Stimulated activated CD8-positive, alpha-beta memory T cell treated with anti-CD3 and anti-CD28 coated beads, Interleukin-15, amount 100 ng/mL, for 24 hours (primary cell): ENCODE measurements around the gene MIPOL1.
"Not testable (repeated sequence)": the region's sequence is repeated elsewhere in the genome, so short reads cannot be mapped to it uniquely, and the experiment has no call there.

Experiments used
- DNase-seq: peaks from one replicate; pipeline ENCODE4 v3.0.0-alpha.2; 2020; ENCODE audit warnings: low read depth

MIPOL1 gene, protein sequence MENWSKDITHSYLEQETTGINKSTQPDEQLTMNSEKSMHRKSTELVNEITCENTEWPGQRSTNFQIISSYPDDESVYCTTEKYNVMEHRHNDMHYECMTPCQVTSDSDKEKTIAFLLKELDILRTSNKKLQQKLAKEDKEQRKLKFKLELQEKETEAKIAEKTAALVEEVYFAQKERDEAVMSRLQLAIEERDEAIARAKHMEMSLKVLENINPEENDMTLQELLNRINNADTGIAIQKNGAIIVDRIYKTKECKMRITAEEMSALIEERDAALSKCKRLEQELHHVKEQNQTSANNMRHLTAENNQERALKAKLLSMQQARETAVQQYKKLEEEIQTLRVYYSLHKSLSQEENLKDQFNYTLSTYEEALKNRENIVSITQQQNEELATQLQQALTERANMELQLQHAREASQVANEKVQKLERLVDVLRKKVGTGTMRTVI

DNA sequence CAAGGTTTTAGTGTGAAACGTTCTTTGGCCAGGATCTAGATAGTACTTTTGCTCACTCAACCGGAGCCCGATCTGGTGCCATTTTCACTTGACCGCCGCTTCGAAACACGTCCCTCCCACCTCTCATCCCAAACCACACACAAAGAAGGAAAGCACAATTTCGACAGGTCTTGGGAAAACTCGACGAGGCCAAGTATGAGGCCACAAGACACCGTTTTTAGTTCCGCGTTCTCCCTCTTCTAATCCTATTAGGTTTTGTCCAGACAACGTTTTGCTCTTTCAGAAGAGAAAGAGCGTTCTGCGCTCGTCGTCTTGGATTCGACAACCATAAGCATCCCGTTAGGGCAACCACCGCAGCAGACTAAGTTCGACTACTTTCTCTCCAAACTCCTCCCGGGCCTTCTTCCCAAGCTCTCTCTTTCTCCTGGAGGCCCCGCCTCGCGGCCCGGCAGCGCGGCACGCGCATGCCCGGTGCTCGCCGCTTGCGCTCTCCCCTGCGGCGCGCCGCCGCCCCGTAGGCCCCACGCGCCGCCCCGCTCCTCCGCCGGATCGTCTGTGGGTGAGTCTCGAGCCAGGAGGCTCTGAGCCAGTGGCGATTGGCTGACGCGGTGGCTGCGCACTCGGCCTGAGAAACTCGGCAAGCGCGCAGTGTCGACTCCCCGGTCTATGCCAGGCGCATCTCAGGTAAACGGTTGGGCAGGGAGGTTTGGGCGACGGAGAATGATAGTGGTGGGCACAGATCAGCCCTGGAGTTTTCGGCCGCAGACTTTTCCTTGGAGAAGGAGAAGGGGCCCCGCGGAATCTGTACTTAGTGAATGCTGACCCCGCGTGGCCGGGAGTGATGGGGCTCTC is at the start of gene MIPOL1:
TSS of gene MIPOL1 (plus strand) at position 517 of the 852 bp plus-strand sequence. CDS start 49,952 bp downstream, outside the sequence.
- DNase-seq, result peak; percentile 1

DNA sequence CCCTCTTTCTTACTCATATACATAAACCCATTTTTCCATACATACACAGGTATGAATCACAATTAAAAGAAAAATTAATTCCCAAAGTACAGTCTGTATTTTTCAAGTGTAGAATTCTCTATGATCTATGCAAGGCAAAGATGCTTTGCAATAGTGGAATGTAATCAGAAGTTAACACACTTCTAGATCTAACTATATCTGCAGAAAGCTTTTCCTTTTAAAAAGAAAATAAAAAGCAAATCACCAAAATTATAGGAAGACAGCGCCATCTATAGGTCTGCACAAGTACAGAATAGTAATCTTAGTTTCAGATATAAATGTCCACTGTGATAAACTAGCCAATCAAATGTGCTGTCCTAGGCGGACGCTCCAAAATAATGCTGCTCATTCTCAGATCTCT is 47.3 kb upstream of the MIPOL1 start:
- no peak for DNase-seq

DNA sequence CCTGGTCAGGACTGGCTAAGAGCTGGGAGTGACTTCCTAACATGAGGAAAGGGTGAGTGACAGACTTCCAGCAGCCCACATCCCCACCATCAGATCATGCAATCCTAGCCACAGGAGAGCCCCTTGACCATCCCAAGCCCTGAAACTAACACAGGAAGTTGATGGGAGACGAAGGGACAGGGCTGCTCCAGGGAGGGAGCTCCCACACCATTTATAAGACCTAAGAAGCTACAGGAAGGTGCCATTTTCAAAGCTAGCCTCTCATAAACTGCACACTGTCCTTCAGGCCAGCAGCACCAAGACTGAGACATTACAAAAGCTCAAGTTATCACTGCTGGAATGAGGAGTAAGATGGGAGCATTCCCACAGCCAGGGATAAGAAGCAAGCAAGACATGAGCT is 44.7 kb upstream of the MIPOL1 start:
- DNase-seq, result no peak

DNA sequence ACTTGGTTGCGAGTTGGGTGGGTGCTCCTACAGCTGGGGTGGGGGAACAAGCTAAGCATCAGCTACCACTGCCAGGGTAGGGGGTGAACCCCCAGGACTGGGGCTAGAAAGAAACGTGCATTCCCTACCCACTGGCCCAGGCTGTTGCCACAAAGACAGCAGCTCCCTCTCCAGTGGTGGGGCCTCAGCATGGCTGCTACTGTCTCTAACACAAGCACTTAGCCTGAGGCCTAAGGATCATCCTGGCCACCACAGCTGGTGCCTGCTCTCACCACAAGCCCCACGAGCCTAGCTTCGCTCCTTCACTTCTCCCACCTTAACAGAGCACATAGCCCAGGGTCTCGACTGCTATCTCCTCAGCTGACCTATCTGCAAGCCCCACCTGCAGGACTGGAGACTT is 44.3 kb upstream of the MIPOL1 start:
- no peak for DNase-seq

DNA sequence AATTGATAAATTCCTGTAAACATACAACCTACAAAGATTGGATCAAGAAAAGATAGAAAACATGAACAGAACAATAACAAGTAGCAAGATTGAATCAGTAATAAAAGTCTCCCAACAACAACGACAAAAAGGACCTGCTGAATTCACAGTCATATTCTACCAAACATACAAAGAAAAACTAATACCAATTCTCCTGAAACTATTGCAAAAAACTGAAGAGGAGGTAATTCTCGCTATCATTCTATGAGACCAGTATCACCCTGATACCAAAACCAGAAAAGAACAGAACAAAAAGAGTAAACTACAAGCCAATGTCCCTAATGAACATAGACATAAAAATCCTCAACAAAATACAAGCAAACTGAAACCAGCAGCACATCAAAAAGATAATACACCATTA is 39.8 kb upstream of the MIPOL1 start:
- no peak for DNase-seq

DNA sequence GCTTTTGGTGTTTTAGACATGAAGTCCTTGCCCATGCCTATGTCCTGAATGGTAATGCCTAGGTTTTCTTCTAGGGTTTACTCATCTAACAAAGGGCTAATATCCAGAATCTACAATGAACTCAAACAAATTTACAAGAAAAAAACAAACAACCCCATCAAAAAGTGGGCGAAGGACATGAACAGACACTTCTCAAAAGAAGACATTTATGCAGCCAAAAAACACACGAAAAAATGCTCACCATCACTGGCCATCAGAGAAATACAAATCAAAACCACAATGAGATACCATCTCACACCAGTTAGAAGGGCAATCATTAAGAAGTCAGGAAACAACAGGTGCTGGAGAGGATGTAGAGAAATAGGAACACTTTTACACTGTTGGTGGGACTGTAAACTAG is 35.4 kb upstream of the MIPOL1 start:
- DNase-seq, result not testable (repeated sequence)

DNA sequence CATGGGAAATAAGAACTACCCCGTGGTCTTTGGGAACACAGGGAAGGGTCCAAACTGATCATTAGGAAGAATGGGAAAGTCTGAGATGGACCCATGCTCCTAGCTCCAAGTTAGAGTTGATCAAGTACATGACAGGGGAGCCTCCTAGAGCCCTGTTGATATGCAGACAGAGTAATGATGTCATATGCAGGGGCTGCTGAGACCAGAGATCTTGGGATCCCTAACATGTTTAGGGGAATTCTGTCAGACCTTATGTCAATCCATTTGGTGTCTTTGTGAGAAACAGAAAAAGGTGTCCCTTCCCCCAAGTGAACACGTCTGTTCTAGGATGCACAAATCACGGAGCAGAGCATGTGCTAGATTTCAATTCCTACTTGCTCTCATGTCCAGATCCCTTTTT is 31.9 kb upstream of the MIPOL1 start:
- DNase-seq, result no peak

DNA sequence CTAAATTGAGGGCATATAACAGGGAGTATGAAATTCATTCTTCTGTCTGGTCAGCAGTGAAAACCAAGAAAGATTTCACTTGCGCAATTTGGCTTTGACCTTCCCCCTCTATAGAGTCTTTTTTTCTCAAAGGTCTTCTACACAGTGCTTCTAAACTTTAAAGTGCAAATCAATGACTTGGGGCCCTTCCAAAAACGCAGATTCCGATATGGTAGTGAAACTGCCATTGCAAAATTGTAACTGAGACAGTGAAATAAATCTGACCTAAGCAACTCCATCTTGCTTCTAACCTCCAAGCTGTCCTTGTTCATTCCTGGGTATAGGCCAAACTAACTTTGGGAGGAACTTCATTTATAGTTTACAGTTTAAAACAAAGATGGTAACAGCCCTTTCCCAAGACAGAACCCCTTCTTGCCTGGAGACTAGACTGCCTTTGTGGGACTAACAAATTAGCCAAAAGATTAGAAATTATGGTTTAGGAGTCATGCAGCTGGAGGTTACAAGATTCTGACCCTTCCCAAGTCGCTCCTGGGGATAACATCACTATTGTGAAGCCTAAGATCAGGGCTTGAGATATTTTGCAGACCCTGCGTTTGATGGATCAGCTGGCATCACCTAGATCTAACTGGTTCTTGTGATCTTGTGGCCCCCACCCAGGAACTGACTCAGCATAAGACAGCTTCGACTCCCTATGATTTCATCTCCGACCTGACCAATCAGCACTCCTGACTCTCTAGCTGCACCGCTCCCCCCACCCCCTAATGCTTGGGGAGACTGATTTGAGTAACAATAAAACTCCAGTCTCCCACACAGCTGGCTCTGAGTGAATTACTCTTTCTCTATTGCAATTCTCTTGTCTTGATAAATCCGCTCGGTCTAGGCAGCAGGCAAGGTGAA is 30.3 kb upstream of the MIPOL1 start:
- DNase-seq, result no peak

DNA sequence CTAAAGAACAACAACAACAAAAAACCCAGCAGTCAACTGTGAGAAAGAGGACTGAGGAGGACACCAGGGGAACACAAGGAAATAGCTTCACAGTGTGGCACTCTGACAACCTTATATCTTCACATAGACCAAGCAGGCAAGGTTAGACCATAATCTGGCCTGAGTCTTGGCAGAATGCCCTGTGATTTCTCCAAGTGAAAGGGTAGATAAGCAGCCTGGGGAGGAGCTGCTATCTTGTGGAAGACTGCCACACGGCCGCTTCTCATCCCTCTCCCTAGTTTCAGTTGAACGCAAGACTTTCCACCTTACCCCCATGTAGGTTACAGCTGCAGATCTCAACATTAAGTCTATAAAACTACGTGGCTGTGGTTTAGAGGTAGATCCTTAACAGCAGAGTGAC is 29.0 kb upstream of the MIPOL1 start:
- no peak for DNase-seq

DNA sequence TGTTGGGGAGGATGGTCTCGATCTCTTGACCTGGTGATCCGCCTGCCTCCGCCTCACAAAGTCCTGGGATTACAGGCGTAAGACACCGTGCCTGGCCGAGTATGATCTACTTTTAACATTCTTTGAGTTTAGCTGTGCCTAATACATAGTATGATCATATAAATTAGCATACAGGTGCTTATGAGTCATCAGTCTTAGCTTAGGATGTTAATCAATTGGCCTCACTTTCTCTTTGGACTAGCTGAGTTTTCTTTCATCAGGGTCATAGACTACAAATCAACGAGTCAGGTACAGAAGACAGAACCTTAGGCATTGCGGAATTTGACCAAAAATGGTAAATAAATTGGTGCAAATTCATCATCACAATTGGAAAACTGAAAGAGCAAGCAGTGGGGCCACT is 27.5 kb upstream of the MIPOL1 start:
- DNase-seq, result no peak

DNA sequence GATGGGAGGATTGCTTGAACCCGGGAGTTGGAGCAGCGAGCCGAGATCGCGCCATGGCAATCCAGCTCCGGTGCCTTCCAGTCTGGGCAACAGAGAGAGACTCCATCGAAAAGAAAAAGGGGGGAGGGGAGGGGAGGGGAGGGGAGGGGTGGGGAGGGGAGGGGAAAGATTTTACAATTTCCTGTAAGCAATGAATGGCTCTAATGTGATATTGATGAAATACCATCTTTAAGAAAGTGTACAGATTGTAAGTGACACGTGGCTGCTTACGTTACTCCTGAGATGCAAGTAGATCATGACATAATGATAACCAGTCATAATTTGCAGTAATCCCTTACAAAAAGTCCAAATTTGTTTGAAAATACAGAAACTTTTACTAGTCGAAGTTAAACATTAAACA is 26.7 kb upstream of the MIPOL1 start:
- no peak for DNase-seq

DNA sequence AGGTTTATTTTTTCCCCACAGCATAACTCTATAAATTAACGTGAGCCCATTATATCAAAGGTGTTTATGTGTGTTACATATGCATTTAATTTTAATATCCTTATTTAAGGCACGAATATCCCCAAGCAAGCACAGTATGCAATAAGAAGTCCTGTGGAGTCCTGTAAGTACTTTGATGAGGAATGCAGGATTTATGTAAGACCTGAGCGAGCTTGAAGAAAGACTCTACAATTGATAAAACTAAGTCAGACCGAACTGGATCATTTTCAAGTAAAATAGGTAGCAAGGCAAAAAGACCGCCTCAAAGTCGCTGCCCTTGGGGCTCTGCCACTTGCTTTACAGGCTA is 26.1 kb upstream of the MIPOL1 start:
- no peak for DNase-seq

DNA sequence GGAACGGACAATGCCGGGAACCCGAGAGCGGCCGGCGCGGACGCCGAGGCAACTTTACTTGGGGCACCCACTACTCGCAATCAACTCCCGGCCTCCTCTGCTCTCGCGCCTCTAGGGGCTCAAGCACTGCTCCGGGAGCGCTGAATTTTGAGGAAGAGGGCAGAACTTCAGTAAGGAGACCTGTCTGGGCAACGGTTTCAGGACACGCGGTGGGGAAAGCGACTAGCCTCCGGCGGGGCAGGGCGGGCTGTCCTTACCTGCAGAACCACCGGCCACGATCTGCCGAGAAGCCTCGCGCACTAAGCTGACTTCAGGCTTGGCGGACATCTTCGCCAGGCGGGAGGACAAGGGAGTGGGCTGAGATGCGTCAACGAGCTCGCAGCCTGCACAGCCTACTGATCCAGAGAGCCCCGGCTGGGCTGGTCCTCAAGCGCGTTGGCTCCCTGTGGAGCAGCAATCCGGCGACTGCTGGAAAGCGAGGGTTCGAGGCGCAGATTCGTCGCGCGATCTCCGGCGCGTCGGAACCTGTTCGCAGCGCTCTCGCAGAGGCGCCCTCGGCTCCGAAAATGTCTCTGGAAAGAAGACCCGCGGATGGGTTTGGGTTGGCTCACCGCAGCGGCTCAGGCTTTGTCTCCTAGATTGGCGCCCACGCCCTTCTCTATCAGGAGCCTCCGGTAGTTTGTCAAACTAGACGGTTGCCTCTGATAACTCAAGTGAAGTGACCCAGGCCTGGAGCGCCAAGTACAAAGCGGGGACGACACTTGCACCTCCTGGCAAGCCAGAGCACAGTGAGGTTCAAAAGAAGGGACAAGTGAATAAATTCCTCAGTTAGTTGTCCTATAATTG is 25.5 kb upstream of the MIPOL1 start, which contains the start of gene SLC25A21:
TSS of gene SLC25A21 (minus strand) at position 583 of the 846 bp plus-strand sequence.
- DNase-seq, result no peak

DNA sequence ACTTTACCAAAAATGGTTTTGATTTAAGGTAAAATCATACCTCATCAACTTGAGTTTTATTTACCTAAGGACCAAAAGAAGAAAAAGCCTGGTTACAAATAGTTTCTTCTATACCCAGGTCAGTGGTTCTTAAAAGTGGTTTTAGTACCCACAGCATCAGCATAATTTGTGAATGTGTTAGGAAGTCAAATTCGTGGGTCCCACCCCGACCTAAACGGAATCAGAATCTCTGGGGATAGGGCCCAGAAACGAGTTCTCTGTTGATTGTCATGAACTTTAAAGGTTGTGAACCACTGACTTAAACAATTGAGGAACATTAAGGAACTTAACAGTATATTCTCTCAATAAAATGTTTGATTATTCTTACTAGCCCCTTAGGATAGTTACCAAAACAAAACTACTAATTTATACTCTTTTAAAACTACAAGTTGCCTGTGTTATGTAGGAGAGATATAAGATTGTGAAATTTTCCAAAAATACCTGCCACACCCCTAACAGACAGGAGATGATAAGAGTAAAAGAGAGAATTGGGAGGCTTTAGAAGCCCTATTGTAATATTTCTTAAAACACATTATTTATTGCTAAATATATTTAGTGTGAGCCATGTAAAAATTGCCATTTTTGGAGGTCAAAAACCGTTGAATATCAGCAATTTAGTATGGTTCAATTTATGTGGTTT is 24.7 kb upstream of the MIPOL1 start:
- DNase-seq, result no peak

DNA sequence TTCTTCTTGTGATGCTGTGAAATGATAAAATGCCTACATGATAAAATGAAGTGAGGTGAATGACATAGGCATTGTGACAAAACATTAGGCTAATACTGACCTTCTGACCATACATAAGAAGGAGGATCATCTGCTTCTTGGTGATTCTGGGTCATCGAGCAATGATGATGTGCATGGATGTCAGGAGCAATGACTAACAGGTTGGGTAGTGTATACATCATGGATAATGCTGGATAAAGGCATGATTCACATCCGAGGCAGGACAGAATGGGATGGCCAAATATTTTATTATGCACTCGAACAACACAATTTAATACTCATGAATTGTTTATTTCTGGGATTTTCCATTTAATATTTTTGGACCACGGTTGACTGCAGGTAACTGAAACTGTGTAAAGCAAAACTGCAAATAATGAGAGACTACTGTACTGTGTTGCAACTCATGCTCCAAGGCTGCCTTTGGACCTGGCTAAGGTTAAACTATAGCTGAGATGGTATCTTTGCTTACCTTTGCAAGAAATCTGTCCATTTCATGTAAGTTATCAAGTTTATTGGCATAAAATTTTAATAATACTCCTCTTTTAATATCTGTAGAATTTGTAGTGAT is 17.7 kb upstream of the MIPOL1 start:
- no peak for DNase-seq

DNA sequence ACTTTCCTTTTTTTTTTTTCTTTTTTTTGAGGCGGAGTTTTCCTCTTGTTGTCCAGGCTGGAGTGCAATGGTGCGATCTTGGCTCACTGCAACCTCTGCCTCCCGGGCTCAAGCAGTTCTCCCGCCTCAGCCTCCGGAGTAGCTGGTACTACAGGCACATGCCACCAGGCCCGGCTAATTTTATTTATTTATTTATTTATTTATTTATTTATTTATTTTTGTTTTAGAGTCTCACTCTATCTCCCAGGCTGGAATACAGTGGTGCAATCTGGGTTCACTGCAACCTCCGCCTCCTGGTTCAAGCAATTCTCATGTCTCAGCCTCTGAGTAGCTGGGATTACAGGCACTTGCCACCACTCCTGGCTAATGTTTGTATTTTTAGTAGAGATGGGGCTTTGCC is 16.9 kb upstream of the MIPOL1 start:
- DNase-seq, result not testable (repeated sequence)

DNA sequence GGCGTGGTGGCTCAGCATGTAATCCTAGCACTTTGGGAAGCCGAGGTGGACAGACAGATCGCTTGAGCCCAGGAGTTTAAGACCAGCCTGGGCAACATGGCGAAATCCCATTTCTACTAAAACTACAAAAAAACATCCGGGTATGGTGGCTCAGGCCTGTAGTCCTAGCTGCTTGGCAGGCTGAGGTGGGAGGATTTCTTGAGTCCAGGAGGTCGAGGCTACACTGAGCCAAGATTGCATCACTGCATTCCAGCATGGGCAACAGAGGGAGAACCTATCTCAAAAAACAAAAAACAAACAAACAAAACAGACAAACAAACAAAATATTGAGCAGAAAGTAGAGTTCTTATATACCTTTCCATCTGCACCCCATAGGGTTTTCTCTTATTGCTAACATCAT is 16.3 kb upstream of the MIPOL1 start:
- DNase-seq, result no peak

DNA sequence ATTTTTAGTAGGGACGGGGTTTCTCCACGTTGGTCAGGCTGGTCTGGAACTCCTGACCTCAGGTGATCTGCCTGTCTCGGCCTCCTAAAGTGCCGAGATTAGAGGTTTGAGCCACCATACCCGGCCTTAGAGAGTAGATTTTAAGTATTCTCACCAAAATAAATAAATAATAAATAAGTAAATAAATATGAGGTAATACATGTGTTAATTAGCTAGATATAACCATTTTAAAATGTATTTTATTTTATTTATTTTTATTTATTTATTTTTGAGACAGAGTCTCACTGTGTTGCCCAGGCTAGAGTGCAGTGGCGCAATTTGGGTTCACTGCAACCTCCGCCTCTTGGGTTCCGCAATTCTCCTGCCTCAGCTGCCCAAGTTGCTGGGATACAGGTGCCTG is 13.2 kb upstream of the MIPOL1 start:
- DNase-seq, result not testable (repeated sequence)

DNA sequence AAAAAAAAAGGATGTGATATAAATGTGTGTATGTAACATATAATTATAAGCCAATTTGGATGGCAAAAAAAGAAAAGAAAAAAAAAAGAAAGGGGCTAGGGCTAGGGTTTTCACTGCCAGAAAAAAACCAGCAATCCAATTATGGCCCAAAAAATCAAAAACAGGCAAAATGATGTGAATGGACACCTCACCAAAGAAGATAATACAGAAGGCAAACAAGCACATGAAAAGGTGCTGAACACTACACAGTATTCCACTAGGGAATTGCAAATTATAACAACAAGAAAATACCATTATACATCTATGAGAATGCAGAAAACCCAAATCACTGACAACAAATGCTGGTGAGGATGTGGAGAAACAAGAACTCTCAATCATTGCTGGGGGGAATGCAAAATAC is 12.1 kb upstream of the MIPOL1 start:
- DNase-seq, result no peak

DNA sequence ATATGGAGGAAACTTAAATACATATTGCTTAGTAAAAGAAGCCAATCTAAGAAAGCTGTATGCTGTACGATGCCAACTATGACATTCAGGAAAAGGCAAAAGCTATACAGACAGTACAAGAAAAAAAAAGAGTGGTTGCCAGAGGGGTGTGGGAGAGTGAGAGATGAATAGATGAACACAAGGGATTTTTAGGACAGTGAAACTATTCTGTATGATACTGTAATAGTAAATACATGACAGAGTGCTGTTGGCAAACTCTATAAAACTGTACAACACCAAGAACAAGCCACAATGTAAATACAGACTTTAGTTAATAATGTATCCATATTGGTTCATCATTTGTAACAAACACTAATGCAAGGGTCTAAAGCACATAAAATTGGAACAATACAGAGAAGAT is 10.9 kb upstream of the MIPOL1 start:
- DNase-seq, result no peak
